Astrocyte of the cerebellum (primary cell): ENCODE data around the gene IZUMO2.

ENCODE experiments used
- DNase-seq: peaks from one replicate; pipeline ENCODE4 v3.0.0-alpha.2; 2011; ENCODE audit warnings: low read depth
- H3K4me3 ChIP-seq: 2 replicates; pipeline ENCODE4 v1.5.1; 2011; ENCODE audit warnings: mild to moderate bottlenecking, low read depth, low read length, moderate library complexity
- CTCF ChIP-seq: IDR thresholded peaks from 2 replicates; pipeline ENCODE4 v1.5.1; 2012; ENCODE audit warnings: low read length, low read depth, moderate library complexity, mild to moderate bottlenecking; ENCODE audit errors: missing control alignments
- in situ Hi-C: cut with HindIII; loops from 2 replicates; pipeline ENCODE4 v1.10.0; 2017; ENCODE audit warnings: low sequenced_read_pairs

The IZUMO2 gene

GRCh38 chr19:50162988-50163387, at the start of gene IZUMO2:
IZUMO2 (minus strand) TSS chr19:50163281; CDS start chr19:50163194, 87 bp downstream.
- TF ChIP-seq CTCF: no peak
- no peak within 1 kb of the TSS for H3K4me3 ChIP-seq
- in situ Hi-C loops: no loop called here
- DNase-seq: no peak

DNA sequence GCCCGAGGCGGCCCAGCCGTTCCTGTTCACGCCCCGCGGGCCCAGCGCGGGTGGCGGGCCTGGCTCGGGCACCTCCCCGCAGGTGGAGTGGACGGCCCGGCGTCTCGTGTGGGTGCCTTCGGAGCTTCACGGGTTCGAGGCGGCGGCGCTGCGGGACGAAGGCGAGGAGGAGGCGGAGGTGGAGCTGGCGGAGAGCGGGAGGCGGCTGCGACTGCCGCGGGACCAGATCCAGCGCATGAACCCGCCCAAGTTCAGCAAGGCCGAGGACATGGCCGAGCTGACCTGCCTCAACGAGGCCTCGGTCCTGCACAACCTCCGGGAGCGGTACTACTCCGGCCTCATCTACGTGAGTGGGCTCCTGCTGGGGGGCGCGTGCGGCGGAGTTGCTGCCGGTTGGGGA, 47.3 kb upstream of the IZUMO2 start:
- DNase-seq: no peak
- no peak overlapping the region for H3K4me3 ChIP-seq
- no peak for TF ChIP-seq CTCF

DNA sequence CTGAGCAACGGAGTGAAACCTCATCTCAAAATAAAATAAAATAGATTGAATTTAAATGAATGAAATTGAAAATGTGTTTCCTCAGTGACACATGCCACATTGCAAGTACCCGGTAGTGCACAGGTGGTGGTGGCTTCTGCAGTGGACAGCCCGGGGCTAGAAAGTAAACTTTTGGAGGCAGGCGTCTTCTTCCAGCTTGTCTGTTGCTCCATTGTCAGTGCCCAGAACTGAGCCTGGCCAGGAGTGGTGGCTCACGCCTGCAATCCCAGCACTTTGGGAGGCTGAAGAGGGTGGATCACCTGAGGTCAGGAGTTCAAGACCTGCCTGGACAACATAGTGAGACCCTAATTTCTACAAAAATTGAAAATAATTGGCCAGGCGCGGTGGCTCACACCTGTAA, 46.0 kb upstream of the IZUMO2 start:
- no peak for TF ChIP-seq CTCF
- in situ Hi-C loops: no loop called here
- H3K4me3 ChIP-seq: no peak overlapping the region
- no peak for DNase-seq

More for the DNA sequence above, 47.3 kb upstream of the IZUMO2 start:
- in situ Hi-C loops: no loop called here

DNA sequence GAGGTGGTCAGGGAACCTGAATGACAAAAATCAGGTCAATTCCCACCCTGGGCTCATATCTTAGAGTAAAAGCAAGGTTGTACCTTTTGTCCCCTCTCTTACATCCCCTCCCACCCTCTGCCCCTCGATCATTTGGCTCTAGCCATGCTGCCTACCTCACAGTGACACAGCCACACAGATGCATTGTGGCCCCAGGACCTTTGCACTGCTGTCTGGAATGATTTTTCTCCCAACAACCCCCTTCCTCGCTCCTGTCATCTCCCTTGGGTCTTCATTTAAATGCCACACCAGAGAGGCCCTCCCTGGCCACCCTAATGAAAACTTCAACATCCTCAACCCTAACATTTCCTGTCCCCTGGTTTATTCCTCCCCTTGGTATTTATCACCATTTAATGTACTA, 44.6 kb upstream of the IZUMO2 start:
- no peak for DNase-seq
- H3K4me3 ChIP-seq: no peak overlapping the region
- in situ Hi-C loops: no loop called here
- TF ChIP-seq CTCF: no peak

GRCh38 chr19:50206191-50206590, 43.1 kb upstream of the IZUMO2 start:
- no peak for DNase-seq
- no peak overlapping the region for H3K4me3 ChIP-seq
- in situ Hi-C loops: no loop called here
- no peak for TF ChIP-seq CTCF

GRCh38 chr19:50205681-50206138, 42.6 kb upstream of the IZUMO2 start:
- in situ Hi-C loops: no loop called here
- H3K4me3 ChIP-seq: no peak overlapping the region
- DNase-seq: no peak
- TF ChIP-seq CTCF: no peak
